HepG2 (cell line): ENCODE data around the gene SPINT3. TPM values are rescaled to one million over a fixed set of nuclear protein-coding genes. Genes with fewer than 3 reads are reported as not detected.

ENCODE experiments used
- HNRNPL ChIP-seq: fragments of 200-400 bp; formaldehyde crosslinking; IDR thresholded peaks from 2 replicates; pipeline ENCODE4 v1.6.1; 2017; ENCODE audit warnings: mild to moderate bottlenecking, low read depth, low read length
- MTF2 ChIP-seq: sonication (generic); formaldehyde crosslinking; IDR thresholded peaks from 2 replicates; pipeline ENCODE4 v1.5.0; 2020; ENCODE audit warnings: missing genetic modification reagents, borderline replicate concordance
- SOX6 ChIP-seq, 2 experiments: fragments of 450-650 bp in 1 of 2; sonication (generic) in 1 of 2; formaldehyde crosslinking in 1 of 2; IDR thresholded peaks; 2 replicates each; pipeline versions ENCODE4 v1.4.0 to v1.6.1; 2017 to 2020; ENCODE audit warnings: antibody characterized with exemption in 1 of 2, mild to moderate bottlenecking in 1 of 2, missing genetic modification reagents in 1 of 2
- U2AF1 ChIP-seq: fragments of 200-400 bp; formaldehyde crosslinking; optimal IDR thresholded peaks from 2 replicates; pipeline ENCODE3; 2017; ENCODE audit warnings: mild to moderate bottlenecking, low read depth, low read length
- ZFP90 ChIP-seq: sonication (generic); formaldehyde crosslinking; IDR thresholded peaks from 2 replicates; pipeline ENCODE4 v1.8.0; 2022; ENCODE audit warnings: missing genetic modification reagents, mild to moderate bottlenecking, inconsistent platforms, borderline replicate concordance
- ZFY ChIP-seq: sonication (generic); formaldehyde crosslinking; IDR thresholded peaks from 2 replicates; pipeline ENCODE4 v1.4.0; 2020; ENCODE audit warnings: missing genetic modification reagents
- ZNF710 ChIP-seq: sonication (generic); formaldehyde crosslinking; IDR thresholded peaks from 2 replicates; pipeline ENCODE4 v1.5.0; 2020; ENCODE audit warnings: mild to moderate bottlenecking, missing genetic modification reagents, borderline replicate concordance
- polyA plus RNA-seq, 8 experiments: library from polyadenylated mRNA; depleted of rRNA in 3 of 8; stranded (reverse) in 7 of 8; unstranded in 1 of 8; fragments of >200 nt; fragmentation: Illumina TruSeq in 4 of 8; extraction: Trizol in 4 of 8; gene quantifications; 2 replicates each; pipeline versions ENCODE4 v1.2.1 to v1.2.3, GENCODE V29; 2011 to 2016; ENCODE audit warnings: low read depth in 4 of 8, missing spikeins in 1 of 8, mixed read lengths in 1 of 8; ENCODE audit not compliant: insufficient read depth in 1 of 8
- total RNA-seq, 5 experiments: library from RNA; depleted of rRNA; stranded (reverse); fragments of >200 nt; fragmentation: Illumina TruSeq; extraction: Trizol; gene quantifications; 2 replicates each; pipeline ENCODE4 v1.2.3, GENCODE V29; 2016; ENCODE audit warnings: low read depth in 1 of 5
- TF ChIP-seq, protein P1 (sequence below): sonication (generic); formaldehyde crosslinking; IDR thresholded peaks from 2 replicates; pipeline ENCODE4 v1.9.0; 2022; ENCODE audit warnings: missing genetic modification reagents, mild to moderate bottlenecking, borderline replicate concordance
- TF ChIP-seq, protein P2 (sequence below): sonication (generic); formaldehyde crosslinking; IDR thresholded peaks from 2 replicates; pipeline ENCODE4 v1.4.0; 2020; ENCODE audit warnings: mild to moderate bottlenecking, missing genetic modification reagents, borderline replicate concordance
- TF ChIP-seq, protein P3 (sequence below): sonication (generic); formaldehyde crosslinking; IDR thresholded peaks from 2 replicates; pipeline ENCODE4 v1.4.0; 2020; ENCODE audit warnings: missing genetic modification reagents
- TF ChIP-seq, protein P4 (sequence below): sonication (generic); formaldehyde crosslinking; IDR thresholded peaks from 2 replicates; pipeline ENCODE4 v1.5.1; 2020; ENCODE audit warnings: mild to moderate bottlenecking, missing genetic modification reagents, borderline replicate concordance

Gene SPINT3
- total and polyA plus RNA-seq, 2 of the 13 experiments (the other 11 are each of a cell fraction or from before 2014, with no cell fraction given) = not detected

DNA sequence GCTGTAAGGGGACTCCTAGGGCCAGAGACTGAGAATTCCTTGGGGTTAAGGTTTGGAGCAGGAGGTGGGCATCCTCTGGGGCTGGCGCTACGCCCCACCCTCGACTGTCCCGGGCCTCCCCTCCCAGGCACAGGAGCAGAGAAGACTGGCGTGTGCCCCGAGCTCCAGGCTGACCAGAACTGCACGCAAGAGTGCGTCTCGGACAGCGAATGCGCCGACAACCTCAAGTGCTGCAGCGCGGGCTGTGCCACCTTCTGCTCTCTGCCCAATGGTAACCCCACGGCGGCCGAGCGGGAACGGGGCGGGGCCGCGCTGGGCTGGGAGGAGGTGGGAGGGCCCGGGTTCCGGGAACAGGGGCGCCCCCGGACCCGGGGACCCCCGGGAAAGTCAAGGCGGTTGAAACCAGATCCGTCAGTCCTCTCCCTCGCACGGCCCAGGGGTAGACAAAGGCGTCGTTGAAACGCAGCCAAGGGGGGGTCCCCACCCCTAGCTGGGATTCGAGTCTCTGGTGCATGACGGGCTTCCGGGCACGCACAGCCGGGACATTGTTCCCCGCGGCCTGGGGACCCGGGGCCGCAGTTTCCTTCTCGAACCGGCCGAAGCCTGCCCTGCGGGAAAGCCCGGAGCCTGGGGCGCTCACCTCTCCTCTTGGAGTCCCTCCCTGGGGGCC lies 45.0 kb downstream of the SPINT3 start (continued):
- TF ChIP-seq, protein P1, sequence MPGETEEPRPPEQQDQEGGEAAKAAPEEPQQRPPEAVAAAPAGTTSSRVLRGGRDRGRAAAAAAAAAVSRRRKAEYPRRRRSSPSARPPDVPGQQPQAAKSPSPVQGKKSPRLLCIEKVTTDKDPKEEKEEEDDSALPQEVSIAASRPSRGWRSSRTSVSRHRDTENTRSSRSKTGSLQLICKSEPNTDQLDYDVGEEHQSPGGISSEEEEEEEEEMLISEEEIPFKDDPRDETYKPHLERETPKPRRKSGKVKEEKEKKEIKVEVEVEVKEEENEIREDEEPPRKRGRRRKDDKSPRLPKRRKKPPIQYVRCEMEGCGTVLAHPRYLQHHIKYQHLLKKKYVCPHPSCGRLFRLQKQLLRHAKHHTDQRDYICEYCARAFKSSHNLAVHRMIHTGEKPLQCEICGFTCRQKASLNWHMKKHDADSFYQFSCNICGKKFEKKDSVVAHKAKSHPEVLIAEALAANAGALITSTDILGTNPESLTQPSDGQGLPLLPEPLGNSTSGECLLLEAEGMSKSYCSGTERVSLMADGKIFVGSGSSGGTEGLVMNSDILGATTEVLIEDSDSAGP = peak; percentile 51; the same call in 1 of the 2 replicates
- TF ChIP-seq SOX6 (IDR thresholded peaks at IDR 0.05) = no peak
- TF ChIP-seq SOX6 (CRISPR knock-in tag; IDR thresholded peaks at IDR 0.05) = 0 out of 2 replicates have a peak, but pooled peaks have one; percentile 21
- peak; percentile 52 for TF ChIP-seq U2AF1
- TF ChIP-seq MTF2 = 0 out of 2 replicates have a peak, but pooled peaks have one; percentile 72
- peak; percentile 84; the same call in 1 of the 2 replicates for TF ChIP-seq HNRNPL
- 0 out of 2 replicates have a peak, but pooled peaks have one; percentile 32 for TF ChIP-seq ZFY (CRISPR knock-in tag)
- TF ChIP-seq, protein P2, sequence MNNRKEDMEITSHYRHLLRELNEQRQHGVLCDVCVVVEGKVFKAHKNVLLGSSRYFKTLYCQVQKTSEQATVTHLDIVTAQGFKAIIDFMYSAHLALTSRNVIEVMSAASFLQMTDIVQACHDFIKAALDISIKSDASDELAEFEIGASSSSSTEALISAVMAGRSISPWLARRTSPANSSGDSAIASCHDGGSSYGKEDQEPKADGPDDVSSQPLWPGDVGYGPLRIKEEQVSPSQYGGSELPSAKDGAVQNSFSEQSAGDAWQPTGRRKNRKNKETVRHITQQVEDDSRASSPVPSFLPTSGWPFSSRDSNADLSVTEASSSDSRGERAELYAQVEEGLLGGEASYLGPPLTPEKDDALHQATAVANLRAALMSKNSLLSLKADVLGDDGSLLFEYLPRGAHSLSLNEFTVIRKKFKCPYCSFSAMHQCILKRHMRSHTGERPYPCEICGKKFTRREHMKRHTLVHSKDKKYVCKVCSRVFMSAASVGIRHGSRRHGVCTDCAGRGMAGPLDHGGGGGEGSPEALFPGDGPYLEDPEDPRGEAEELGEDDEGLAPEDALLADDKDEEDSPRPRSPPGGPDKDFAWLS (CRISPR knock-in tag) = 0 out of 2 replicates have a peak, but pooled peaks have one; percentile 72
- TF ChIP-seq, protein P3, sequence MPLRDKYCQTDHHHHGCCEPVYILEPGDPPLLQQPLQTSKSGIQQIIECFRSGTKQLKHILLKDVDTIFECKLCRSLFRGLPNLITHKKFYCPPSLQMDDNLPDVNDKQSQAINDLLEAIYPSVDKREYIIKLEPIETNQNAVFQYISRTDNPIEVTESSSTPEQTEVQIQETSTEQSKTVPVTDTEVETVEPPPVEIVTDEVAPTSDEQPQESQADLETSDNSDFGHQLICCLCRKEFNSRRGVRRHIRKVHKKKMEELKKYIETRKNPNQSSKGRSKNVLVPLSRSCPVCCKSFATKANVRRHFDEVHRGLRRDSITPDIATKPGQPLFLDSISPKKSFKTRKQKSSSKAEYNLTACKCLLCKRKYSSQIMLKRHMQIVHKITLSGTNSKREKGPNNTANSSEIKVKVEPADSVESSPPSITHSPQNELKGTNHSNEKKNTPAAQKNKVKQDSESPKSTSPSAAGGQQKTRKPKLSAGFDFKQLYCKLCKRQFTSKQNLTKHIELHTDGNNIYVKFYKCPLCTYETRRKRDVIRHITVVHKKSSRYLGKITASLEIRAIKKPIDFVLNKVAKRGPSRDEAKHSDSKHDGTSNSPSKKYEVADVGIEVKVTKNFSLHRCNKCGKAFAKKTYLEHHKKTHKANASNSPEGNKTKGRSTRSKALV (CRISPR knock-in tag) = peak; percentile 49; the same call in 1 of the 2 replicates
- TF ChIP-seq ZNF710 (CRISPR knock-in tag) = peak; percentile 61
- TF ChIP-seq, protein P4, sequence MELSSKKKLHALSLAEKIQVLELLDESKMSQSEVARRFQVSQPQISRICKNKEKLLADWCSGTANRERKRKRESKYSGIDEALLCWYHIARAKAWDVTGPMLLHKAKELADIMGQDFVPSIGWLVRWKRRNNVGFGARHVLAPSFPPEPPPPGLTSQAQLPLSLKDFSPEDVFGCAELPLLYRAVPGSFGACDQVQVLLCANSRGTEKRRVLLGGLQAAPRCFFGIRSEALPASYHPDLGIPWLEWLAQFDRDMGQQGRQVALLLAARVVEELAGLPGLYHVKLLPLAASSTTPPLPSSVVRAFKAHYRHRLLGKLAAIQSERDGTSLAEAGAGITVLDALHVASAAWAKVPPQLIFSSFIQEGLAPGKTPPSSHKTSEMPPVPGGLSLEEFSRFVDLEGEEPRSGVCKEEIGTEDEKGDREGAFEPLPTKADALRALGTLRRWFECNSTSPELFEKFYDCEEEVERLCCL = 0 out of 2 replicates have a peak, but pooled peaks have one; percentile 28
- TF ChIP-seq ZFP90 (CRISPR knock-in tag) = 0 out of 2 replicates have a peak, but pooled peaks have one; percentile 11
